NCI-H2227 (cell line): ENCODE measurements around the gene SPATA25.

Source experiments
- DNase-seq: peaks from one replicate; lab custom pipeline; 2025; ENCODE audit not compliant: unreplicated experiment; lab: John Stamatoyannopoulos, UW

Gene SPATA25

GRCh38 chr20:45867136-45867818 is 20.1 kb downstream of the SPATA25 start:
- DNase-seq, result no peak

GRCh38 chr20:45866454-45866853 is 21.0 kb downstream of the SPATA25 start:
- DNase-seq, result no peak

DNA sequence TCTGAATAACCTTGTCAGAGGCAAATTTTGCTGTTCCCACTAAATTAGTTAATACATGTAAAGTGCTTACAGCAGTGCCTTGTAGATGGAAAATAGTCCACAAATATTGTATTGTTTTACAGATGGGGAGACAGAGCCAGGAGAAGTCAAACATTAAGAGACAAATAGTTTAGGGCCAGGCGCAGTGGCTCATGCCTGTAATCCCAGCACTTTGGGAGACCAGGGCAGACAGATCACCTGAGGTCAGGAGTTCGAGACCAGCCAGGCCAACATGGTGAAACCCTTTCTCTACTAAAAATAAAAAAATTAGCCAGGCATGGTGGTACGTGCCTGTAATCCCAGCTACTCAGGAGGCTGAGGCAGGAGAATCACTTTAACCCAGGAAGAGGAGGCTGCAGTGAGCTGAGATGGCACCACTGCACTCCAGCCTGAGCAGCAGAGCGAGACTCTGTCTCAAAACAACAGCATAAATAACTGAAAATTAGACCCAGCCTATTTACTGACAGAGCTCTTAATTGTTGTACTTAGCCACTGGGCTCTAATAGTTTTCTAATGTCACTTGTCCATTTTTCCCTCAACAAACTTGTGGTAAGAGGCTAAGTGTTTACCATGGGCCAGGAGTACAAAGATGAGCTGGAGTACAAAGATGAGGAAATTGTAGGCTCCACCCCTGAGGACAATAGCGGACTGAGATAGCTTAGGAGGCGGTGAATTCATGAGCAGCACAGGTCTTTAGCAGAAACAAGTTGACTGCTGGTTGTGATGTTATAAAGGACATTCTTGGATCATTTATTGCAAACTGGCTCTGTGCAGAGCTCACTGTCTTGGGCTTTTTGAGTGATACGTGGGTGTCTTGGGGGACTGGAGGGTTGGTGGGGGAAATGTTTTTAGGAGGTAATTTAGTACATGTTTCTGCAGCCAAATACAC is 23.6 kb downstream of the SPATA25 start:
- DNase-seq, result peak; percentile 31

DNA sequence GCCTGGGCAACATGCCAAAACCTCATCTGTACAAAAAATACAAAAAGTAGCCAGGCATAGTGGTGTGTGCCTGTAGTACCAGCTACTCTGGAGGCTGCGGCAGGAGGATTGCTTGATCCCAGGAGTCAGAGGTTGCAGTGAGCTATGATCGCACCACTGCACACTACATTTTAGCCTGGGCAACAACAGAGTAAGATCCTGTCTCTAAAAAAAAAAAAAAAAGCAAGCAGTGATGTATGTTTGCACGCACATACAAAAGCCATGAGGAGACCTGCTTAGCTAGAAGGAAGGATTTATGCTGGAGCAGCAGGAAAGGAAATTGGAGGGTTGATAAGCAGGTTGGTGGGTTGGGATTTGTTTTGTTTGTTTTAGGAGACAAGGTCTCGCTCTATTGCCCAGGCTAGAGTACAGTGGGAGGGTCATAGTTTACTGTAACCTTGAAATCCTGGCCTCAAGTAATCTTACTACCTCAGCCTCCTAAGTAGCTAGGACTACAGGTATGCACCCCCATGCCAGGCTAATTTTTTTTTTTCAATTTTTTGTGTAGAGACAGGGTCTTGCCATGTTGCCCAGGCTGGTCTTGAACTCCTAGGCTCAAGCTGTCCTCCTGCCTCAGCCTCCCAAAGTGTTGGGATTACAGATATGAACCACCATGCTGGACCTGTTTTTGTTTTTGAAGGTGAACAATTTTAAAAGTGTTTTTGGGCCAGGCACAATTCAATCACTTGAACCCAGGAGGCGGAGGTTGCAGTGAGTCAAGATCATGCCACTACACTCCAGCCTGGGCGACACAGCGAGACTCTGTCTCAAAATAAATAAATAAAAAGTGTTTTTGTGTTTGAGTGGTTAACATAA is 26.0 kb downstream of the SPATA25 start:
- DNase-seq, result peak; percentile 13

DNA sequence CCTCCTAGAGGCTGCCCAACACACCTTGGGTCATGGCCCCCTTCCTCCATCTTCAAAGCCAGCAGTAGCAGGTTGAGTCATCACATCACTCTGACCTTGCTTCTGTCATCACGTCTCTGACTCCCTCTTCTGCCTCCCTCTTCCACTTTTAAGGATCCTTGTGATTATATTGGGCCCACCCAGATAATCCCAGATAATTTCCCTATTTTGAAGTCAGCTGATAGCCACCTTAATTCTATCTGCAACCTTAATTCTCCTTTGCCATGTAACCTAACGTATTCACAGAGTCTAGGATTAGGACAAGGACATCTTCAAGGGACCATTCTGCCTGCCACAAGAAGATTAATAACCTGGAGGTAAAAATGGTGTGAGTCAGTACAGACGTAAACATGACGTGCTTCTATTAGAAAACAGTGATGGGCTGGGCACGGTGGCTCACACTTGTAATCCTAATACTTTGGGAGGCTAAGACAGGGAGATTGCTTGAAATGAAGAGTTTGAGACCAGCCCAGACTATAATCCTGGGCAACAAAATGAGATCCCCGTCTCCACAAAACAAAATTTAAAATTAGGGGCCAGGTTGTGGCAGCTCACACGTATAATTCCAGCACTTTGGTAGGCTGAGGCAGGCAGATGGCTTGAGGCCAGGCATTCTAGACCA is 26.7 kb downstream of the SPATA25 start:
- DNase-seq, result no peak

- DNase-seq, result no peak
These were observed 27.5 kb downstream of the SPATA25 start for GRCh38 chr20:45859916-45860315.

- DNase-seq, result peak; percentile 58
These were observed 29.6 kb downstream of the SPATA25 start for GRCh38 chr20:45857882-45858216.

GRCh38 chr20:45857114-45857881 is 30.1 kb downstream of the SPATA25 start, which contains the start of the genes ACOT8 and ZSWIM3:
Gene ACOT8 (minus strand): TSS chr20:45857392. CDS start chr20:45857315, 77 bp downstream.
Gene ZSWIM3 (plus strand): TSS chr20:45857614. CDS start chr20:45857826, 212 bp downstream.
- peak; percentile 100 for DNase-seq

DNA sequence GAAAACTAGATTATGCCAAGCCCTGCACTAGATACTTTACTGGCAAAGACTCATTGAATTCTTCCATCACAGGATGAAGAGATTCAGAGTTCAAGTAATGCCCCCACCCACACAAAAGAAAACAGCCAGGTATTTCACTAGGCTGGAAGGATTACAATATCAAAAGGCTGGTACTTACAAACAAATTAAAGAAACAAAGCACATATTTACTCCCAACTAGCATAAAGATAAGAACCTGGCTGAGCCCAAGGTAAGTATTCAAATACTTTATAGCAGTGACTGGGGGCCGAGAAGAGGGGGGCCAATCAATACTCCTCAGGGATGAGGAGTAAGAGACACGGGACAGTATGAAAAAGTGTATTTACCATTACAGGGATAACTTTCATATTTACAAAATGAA is 33.9 kb downstream of the SPATA25 start:
- no peak for DNase-seq

DNA sequence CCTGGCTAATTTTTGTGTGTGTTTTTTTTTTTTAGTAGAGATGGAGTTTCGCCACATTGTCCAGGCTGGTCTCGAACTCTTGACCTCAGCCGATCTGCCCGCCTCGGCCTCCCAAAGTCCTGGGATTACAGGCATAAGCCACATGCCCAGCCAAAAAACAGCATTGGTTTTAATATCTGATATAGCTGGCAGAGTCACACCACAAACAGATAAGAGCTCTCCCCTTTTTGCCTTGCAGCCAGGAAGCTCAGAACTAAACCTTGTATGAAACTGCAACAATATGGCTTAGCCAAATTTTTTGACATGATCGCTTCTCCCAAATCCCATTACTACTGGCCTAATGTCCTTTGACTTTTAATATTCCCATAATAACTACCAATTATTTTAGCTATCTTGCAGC is 35.1 kb downstream of the SPATA25 start:
- DNase-seq, result no peak

DNA sequence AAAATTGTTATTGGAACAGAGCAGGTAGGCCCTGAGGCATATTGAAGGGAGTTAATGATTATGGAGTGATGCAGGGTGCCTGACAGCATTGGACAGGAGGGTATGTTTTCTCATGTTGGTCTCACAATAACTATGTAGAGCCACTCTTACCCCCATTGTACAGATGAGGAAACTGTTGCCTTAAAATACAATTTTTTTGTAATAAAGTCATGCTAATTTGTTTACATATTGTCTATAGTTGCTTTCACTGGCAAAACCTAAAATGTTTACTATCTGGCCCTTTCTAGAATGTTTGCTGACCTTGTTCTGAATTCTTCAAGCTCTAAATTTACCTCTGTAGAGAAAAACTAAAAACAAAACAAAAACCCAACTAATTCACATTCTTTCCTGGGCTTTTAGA is 35.9 kb downstream of the SPATA25 start:
- no peak for DNase-seq

DNA sequence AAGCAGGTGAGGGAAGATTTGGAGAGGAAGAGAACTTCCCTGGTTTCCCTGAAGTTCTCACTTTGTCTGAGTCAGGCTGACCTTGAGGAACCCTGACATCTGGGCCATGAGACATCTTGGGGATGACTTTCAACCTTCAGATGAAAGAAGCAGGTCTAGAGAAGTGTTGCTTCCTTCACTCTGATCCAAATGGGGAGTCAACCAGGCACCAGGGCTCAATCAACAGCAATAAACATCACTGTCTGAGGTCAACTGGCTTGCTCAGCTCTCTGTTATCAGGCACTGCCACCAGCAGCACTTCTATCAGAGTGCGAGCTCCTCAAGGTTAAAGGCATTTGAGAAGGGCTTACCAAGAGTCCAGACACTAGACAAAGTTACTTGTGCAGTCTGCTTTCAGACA is 36.5 kb downstream of the SPATA25 start:
- DNase-seq, result no peak

- DNase-seq, result no peak
These were observed 37.2 kb downstream of the SPATA25 start for GRCh38 chr20:45850238-45850637.

- DNase-seq, result no peak
These were observed 38.3 kb downstream of the SPATA25 start for GRCh38 chr20:45848969-45849582.

DNA sequence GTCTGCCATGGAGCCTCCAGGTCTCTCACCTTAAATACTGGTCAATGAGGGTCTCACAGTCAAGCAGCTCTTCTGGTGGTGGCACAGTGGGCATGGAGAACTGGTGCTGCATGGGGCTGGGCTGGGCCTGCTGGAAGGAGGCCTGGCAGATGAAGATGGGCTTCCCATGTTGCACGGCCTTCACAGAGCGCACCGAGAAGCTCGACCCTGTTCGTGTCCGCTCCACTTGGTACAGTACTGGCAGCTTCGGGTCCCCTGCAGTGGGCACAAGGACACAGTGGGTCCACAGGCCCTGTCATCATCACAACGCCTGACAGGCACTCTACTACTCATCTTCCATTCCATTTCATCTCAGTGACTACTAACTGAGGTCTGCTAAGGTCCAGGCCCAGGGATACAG is 39.0 kb downstream of the SPATA25 start:
- no peak for DNase-seq

GRCh38 chr20:45845452-45845851 is 42.0 kb downstream of the SPATA25 start:
- no peak for DNase-seq

GRCh38 chr20:45843506-45843905 is 43.9 kb downstream of the SPATA25 start:
- DNase-seq, result no peak

DNA sequence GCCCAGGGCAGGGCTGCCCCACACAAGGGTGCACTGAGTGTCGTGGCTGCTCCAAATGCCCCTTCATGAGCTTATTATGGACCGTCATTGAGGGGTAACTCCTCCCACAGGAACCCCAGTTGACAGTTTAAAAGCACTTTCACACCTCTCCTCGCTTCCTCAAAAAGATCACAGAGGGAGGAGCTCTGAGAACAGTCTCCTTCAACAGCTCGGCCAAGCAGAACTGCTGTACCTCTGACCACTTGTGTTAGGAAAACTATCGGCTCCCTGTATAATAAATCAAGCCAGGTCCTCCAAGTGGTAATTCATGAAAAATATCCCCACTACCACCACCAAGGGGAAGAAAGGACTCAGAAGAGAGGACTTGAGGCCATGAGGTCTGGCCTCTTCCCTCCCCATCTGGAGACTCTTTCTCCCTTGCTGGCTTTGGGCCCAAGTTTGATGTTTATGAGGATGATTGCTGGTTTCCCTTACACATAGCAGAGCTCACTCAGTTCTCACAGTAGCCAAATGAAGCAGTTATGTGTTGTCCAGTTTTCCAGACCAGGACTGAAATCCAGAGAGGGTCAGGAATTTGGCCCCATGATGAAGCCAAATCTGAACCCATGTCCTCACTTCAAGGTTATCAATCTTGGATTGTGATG is 45.1 kb downstream of the SPATA25 start:
- DNase-seq, result no peak
